Ectodermal cell (in vitro differentiated cells): ENCODE data around the gene CASK.

Source experiments
- H3K27ac ChIP-seq: 2 replicates; pipeline ENCODE4 v1.7.0; 2013; ENCODE audit warnings: mild to moderate bottlenecking, low read depth, low read length; ENCODE audit not compliant: insufficient read depth, poor library complexity, severe bottlenecking
- H3K27me3 ChIP-seq: 2 replicates; pipeline ENCODE4 v1.7.0; 2013; ENCODE audit warnings: mild to moderate bottlenecking, low read length; ENCODE audit not compliant: insufficient read depth, control insufficient read depth, poor library complexity, severe bottlenecking
- H3K36me3 ChIP-seq: one replicate; pipeline ENCODE4 v1.7.0; 2013; ENCODE audit warnings: low read length; ENCODE audit not compliant: control insufficient read depth, insufficient read depth
- H3K4me1 ChIP-seq: one replicate; pipeline ENCODE4 v1.7.0; 2013; ENCODE audit warnings: low read length; ENCODE audit not compliant: control insufficient read depth, insufficient read depth
- H3K4me3 ChIP-seq: 2 replicates; pipeline ENCODE4 v1.7.0; 2013; ENCODE audit warnings: low read depth, low read length, control low read depth; ENCODE audit not compliant: insufficient read depth
- H3K9me3 ChIP-seq: 2 replicates; pipeline ENCODE4 v1.7.0; 2013; ENCODE audit warnings: mild to moderate bottlenecking, low read length, moderate library complexity; ENCODE audit not compliant: control insufficient read depth
- WGBS, 2 experiments: methylation state at CpG; one replicate each; pipeline ENCODE4 v1.1.7; 2013; ENCODE audit warnings: missing lambda C conversion rate in 2 of 2; 5-methylcytosine and 5-hydroxymethylcytosine counted together

Gene CASK

DNA sequence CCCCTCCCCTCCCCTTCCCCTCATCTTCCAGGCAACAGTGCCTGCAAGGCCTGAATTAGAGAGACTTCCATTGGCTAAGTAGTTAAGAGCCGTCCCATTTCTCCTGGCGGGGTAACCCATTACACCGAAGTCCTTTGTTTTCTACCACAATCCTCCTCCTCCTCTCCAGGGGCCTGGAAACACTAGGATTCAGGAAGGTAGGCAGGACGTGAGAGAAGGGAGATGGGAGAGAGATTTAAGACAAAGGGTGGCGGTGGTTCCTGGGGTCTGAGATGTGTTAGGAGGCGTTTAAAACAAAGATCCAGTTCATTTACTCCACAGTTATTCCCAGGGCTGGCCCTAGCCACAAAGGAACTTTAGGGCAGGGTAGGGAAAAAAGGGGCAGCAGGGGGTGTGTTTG, 448.2 kb downstream of the CASK start:
- 0 to 3% methylated on average over 1 to 4 of the region's 6 CpGs for WGBS, 2 experiments
- H3K27ac ChIP-seq, result peak overlapping the region; percentile 93
- H3K36me3 ChIP-seq, result no peaks in the 10 kb centered on the region

DNA sequence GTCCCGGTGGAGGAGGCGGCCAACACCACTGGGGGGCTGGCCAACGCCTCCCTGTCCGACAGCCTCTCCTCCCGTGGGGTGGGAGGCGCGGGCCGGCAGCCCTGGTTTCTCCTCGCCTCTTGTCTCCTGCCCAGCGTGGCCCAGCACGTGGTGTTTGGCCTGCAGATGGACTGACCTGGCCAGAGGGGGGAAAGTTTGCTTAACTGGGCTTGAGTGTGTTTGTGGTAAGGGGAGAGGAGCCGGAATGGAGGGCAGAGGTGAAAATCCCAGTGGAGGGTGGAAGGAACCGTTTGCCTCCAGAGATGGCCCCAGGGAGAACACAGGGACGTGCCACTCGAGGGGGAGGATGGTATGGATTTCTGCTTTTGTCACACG, 448.6 kb downstream of the CASK start:
- H3K9me3 ChIP-seq, result no peaks in the 10 kb centered on the region
- no peak overlapping the region for H3K4me3 ChIP-seq
- no peaks in the 10 kb centered on the region for H3K4me1 ChIP-seq
- no peaks in the 10 kb centered on the region for H3K36me3 ChIP-seq
- H3K27me3 ChIP-seq, result no peaks in the 10 kb centered on the region
- peak overlapping the region; percentile 93 for H3K27ac ChIP-seq
- WGBS, 2 experiments, result 49 to 56% methylated on average over 16 of the region's 16 CpGs

More for the DNA sequence above, 448.2 kb downstream of the CASK start:
- Histone ChIP-seq H3K4me3 (no peak overlapping the region), H3K4me1 (no peaks in the 10 kb centered on the region), H3K9me3 (no peaks in the 10 kb centered on the region), H3K27me3 (no peaks in the 10 kb centered on the region)

DNA sequence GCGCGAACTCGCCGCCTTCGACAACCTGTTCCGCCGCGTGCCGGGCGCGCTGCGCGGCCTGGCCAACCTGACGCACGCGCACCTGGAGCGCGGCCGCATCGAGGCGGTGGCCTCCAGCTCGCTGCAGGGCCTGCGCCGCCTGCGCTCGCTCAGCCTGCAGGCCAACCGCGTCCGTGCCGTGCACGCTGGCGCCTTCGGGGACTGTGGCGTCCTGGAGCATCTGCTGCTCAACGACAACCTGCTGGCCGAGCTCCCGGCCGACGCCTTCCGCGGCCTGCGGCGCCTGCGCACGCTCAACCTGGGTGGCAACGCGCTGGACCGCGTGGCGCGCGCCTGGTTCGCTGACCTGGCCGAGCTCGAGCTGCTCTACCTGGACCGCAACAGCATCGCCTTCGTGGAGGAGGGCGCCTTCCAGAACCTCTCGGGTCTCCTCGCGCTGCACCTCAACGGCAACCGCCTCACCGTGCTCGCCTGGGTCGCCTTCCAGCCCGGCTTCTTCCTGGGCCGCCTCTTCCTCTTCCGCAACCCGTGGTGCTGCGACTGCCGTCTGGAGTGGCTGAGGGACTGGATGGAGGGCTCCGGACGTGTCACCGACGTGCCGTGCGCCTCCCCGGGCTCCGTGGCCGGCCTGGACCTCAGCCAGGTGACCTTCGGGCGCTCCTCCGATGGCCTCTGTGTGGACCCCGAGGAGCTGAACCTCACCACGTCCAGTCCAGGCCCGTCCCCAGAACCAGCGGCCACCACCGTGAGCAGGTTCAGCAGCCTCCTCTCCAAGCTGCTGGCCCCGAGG, 449.2 kb downstream of the CASK start:
- WGBS, 2 experiments, result 95% methylated on average over 91 of the region's 91 CpGs
- Histone ChIP-seq H3K9me3 (no peaks in the 10 kb centered on the region), H3K27ac (peak overlapping the region; percentile 93), H3K27me3 (no peaks in the 10 kb centered on the region), H3K4me1 (no peaks in the 10 kb centered on the region), H3K4me3 (no peak overlapping the region), H3K36me3 (no peaks in the 10 kb centered on the region)

DNA sequence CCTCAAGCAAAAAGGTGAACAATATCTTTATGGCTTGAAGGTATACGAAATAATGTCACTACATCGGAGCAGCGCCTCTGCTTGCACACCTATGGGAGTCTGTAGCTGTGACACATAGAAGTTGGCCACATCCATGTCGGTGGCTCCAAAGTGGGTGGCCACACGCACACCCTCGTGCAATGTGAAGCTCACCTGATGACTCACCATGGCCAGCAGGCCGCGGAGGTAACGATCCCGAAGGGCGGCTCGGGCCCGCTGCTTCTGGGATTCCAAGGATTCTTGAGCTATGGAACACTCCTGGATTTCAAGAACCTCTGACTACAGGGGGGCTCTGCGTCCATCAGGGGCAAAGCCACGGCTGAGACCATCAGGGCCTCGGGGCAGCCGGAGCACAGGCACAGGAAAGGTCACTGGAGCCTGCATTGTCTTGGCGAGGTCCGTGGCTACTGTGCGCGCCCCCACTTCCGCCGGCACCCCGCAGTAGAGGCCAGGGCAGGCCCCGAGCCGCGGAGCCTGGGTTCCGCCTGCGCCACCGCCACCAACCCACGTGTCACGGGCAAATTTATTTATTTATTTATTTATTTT, 451.0 kb downstream of the CASK start:
- Histone ChIP-seq H3K9me3 (no peaks in the 10 kb centered on the region), H3K27me3 (no peaks in the 10 kb centered on the region), H3K4me3 (no peak overlapping the region), H3K4me1 (no peaks in the 10 kb centered on the region), H3K36me3 (no peaks in the 10 kb centered on the region), H3K27ac (no peak overlapping the region)
- 94 to 95% methylated on average over 26 to 32 of the region's 32 CpGs for WGBS, 2 experiments

DNA sequence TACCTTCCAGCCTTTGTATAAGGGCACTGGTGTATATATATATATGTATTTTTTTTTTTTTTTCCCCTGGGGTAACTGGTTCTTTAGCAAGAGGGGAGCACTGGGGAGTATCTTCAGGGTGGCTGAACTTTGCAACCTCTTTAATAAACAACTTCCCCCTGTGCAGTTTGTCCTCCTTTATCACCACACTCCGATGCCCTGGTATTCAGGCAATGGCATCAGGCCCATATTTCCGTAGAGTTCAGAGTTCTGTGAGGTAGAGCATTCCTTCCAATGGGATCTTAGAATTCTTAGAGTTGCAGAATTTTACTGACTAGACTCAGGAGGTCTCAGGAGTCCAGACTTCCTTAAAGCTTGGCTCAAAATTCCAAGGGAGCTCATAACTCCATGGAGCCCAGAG, 451.6 kb downstream of the CASK start:
- Histone ChIP-seq H3K27ac (no peak overlapping the region), H3K4me1 (no peaks in the 10 kb centered on the region), H3K27me3 (no peaks in the 10 kb centered on the region), H3K9me3 (no peaks in the 10 kb centered on the region), H3K4me3 (no peak overlapping the region), H3K36me3 (no peaks in the 10 kb centered on the region)
- WGBS, 2 experiments, result 96 to 100% methylated on average over 1 to 2 of the region's 2 CpGs

DNA sequence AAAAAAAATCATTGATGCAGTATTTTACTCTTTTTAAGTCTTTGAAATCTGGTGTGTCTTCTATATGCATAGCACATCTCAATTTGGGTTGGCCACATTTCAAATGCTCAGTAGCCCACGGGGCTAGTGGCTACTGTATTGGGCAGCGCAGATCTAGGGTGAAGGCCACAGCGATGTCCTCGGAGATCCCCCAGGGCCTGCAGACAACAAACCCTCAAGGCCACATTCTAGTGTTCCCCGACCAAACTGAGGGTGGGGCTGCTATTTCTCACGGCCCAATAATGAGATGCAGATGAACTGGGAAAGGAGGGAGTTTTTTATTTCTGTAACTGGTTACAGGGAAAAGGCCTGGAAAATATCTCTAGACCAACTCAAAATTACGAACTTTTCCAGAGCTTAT, 452.6 kb downstream of the CASK start:
- H3K27ac ChIP-seq, result no peak overlapping the region
- WGBS, 2 experiments, result 92% methylated on average over 4 to 7 of the region's 7 CpGs
- H3K27me3 ChIP-seq, result no peaks in the 10 kb centered on the region
- no peaks in the 10 kb centered on the region for H3K4me1 ChIP-seq
- no peaks in the 10 kb centered on the region for H3K9me3 ChIP-seq
- H3K4me3 ChIP-seq, result no peak overlapping the region
- no peaks in the 10 kb centered on the region for H3K36me3 ChIP-seq

DNA sequence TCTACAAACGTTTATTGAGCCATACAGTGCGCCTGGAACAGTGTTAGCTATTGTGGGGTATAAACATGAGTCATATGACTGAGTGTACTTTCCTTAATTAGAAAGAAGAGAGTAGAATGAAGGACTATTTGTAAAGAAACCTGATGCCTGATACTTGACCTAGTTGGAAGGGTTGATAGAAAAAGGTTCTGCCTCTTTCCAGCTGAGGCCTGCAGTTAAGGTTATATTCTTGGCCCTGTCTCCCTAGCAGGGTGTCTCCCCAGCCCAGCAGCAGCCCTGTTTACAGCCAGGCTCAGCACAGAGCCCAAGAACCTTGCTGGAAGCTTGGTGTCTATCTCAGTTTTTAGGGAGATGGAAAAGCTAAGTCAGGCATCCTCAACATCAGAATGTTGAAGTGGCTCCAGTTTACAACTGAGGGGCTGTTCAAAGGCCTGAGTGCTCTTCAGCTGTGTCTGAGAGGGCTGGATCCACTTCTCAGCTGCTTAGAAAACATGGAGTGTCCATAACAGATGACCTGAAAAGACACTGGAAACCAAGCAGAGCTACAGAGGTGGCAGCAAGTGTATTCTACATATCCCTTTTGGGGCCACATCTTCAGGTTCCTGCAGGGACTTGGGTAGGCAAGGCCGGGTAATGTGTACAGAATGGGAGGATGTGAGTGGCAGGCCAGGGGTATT, 454.6 kb downstream of the CASK start:
- Histone ChIP-seq H3K36me3 (no peaks in the 10 kb centered on the region), H3K4me3 (no peak overlapping the region), H3K4me1 (no peaks in the 10 kb centered on the region), H3K27ac (no peak overlapping the region), H3K27me3 (no peaks in the 10 kb centered on the region), H3K9me3 (no peaks in the 10 kb centered on the region)
- 92 to 99% methylated on average over 3 of the region's 3 CpGs for WGBS, 2 experiments
